GM19372 (cell line): Measurements from ENCODE around the gene SOX2.

Experiments used
- ATAC-seq: cut with Tn5 transposase; IDR thresholded peaks from one replicate; pipeline ENCODE4 v1.9.1; 2021; ENCODE audit warnings: mild to moderate bottlenecking, low read depth, moderate library complexity; ENCODE audit not compliant: unreplicated experiment

SOX2 gene

DNA sequence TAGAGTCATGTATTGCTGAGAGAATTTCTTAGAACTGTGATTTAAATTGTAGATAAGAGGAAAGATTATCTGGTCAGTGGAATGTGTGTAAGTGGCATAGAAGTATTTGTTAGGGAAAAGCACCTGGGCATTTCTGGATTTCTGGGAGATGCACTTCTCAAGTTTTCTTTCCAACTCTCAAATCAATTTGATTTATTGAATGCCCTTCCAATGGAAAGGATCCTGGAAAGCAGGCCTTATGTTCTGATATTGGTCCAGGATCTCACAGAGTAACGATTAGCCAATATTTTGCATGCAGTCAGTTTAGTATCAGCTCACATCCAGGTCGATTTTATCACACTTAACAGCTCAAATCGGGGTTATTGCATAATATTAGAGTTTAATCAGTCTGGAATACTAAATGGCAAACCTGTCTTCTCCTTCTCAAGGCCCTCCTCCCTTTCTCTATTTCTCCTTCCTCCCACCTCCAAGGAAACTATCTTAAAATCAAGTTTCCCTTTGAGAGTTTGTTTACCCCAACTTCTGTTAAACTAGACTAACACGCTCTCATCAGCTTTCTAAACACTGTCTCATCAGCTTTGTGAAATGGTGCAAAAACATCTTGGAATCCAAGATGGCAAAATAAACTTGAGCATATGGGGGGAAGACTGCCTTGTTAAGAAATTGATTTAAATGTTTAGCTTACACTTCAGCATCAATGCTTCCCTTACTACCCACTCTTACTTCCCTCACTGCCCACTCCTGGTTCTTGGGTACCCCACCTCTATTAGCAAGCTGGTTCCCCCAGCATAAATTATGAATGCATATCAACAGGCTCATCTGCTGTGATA is 9.5 kb downstream of the SOX2 start:
- no peak for ATAC-seq

DNA sequence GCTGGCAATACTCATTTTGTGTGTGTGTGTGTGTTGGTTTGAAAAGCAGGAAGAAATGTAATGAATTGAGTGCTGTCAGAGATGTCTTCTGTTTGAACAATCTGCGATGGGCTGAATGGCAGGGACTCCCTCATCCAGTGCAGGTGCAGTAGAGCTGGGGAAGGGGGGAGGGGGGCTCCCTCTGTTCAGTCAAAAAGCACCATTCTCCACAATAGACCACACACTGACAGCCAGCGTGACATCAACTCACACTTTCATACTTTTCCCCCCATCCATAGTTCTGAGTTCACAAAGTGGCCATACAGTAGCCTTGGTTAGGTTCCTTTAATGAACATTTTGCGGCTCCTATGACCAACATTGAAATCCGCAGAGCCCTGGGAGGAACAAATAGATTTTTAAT is 10.4 kb downstream of the SOX2 start:
- no peak for ATAC-seq

DNA sequence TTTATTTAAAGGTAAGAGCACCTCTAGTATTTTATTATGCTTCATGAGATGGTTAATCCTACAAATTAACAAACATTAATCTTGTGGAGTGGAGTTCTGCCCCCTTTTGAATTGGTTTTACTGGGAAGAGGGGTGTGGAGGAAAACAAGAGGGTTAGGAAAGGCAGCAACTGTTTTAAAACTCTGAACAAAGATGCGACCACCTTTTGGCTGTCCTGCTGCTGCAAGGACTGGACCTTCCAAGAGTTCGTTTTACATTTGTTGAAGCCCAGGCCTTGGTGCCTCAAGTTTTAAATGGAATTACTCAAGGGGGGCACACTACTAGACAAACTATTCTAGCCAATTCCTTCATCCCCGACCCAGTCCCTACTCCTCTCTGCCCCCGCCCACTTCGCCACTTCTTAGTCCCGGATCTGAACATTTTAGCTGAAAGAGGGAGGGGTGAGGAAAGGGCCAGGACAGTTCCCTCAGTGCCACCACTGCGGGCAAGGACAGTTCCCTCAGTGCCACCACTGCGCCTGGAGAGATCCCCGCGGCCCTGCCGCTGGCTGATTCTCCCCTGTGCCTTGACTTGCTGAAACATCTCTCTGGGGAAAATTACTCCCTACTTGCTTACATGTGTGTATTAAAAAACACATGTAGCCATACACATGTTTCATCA is 11.2 kb downstream of the SOX2 start:
- no peak for ATAC-seq

- ATAC-seq: no peak
Observed at GRCh38 chr3:181723625-181724191, 12.0 kb downstream of the SOX2 start.

DNA sequence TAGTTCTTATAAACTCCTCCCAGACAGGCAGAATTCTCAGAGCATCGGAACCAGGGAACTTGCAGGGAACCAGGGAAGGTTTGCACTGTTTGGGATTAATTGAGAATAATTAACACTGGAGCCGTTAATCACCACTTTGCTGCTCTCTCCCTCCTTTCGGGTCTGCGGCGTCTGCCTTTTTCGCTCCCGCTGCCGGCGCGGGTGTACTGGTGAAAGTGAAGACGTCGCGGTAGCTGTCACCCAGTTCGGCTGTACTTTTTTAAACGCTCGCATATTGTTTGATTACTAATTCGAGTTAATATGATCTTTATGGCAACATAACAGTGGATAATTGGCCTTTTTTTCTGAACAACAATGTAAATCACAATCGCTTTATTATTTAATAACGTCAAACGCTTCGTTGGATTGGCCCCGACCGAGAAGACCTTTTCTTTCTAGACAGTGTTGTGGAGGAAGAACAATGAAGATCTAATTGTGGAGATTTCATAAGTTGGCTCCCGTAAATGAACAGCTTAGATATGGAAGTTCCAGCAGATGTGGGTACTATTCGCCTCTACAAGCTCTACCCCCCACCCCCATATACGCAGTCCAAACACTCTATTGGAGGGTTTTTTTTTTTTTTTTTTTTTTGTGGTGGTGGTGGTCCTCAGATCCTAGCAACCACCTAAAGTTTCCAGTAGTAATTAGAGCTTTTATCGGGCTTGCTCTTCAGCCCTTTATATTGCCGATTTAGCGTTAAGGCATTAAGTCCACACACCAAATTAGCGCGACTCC is 12.7 kb downstream of the SOX2 start:
- no peak for ATAC-seq

GRCh38 chr3:181725131-181725731 is 13.5 kb downstream of the SOX2 start:
- ATAC-seq: no peak

DNA sequence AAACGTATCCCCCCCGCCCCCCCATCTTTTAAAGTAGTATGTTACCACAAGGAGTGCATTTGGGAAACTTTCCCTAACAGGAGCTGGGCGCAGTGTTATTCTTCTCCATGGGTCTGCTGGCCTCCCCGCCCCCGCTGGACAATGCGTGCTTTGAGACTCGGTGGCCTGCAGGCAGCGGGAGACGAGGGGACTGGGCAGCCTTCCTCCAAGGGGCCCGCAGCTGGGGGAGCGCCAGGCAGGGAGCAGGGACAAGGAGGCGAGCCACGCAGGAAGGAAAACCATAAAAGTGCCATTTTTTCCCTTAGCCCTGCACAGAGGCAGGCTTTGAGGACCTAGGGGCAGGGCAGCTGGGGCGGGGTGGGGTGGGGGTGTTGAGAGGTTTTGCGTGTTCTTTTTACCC is 14.1 kb downstream of the SOX2 start:
- ATAC-seq: no peak

DNA sequence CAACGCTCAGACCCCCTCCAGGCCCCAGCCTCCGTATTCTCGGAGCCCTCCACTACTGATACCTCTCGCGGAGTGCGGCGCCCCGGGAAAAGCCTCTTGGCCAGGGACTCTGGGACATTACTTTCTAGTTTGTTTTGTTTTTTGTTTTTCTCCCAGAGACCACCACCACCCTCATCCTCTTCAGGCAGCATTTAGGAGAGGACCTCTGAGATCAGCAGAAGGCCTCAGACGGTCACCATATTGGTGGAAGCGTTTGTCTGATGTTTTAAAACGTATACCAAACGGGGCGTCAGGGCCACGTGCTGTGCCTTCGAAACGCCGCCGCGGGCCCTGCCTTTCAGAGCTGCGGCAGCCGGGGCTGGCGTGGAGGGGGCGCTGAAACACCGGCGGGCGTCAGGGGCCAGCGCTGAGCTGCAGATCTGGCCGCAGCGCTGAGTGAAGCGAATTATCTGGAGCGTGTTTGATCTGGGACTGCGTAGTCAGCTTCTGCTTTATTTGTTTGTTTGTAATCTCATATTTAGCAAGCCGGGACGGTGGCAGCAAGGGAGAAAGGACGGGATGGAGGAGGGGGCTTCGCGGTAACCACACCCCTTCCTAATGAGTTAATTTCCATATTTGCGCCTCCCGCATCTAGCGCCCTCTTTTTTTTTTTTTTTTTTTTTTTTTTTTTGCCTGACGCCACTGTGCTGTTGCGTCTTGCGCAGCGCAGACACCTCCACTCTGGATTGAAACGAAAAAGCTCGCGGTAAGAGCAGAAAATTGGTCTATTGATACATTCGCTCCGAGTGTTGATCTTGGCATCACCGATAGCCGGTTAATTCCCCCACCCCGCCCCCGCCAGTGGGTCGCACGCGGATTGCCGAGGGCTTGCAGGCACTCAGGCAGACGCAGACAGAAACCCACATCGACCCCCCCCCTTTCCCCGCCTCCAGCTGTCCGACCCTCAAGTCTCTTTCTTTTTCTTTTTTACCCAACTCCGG is 14.9 kb downstream of the SOX2 start:
- ATAC-seq: no peak

DNA sequence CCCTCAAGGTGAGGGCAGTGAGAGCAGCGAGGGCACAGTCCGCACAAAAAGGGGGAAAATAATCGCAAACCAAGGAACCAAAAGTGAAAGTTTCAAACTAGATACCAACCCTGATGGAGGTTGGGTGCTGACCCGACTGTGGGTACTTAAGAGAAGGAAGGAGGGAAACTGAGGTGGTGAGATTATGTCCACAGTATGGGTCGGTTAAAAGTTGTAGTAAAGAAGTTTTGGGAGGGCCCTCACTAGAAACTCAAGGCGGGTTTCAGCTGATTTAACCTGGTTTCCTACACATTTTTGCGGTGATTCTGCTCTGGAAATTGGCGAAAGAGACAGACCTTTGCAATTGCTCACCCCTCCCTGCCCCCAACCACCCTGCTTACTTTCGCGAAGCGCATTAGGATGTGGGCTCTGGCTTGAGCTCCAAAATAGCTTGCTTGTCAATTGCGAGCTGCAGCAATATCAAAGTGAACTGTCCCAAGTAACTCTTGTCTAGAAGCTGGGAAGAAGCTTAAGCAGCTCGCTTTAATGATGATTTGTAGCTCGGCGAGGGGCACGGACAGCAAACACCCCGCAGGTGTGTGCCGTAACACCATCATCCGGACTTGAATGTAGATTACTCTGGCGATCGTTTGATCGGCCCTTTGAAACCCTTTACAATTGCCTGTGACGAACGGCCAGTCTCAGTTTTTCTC is 15.8 kb downstream of the SOX2 start:
- ATAC-seq: no peak

DNA sequence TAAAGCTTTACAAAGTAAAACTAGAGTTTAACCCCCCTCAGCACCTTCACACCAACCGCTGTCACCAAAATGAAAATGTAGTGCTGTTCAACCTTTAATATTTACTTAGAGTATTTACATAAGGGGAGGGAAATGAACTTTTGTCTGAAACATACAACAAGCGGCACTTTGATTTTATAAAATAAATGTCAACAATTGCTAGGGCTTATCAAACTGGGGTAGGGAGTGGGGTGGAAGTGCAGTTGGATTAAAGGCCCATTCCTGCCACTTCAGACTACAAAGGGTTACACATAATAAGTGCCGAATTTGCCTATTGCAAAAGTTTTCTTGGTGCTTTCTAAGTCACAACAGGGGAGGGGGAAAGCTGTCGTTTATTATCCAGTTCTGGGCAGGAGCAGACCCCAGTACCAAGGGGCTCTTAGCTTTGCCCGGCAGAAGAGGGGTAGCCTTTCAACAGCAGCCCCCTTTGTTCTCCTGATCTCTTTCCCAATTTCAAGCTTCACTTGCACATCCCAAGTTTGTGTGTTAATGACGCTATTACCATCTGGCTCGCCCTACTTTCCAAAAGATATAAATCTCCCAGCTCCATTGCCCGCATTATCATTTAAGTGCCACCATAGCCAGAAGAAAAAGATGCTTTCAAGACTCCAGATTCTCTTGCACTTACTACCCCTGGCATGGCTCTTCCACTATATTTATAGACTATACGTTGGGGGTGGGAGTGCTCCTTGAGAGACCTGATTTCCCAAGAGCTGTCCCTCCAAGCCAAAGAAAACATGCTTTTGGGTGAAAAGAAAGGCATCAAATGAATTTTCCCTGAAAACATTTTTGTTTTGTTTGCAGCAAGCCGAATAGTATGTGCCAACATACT is 17.0 kb downstream of the SOX2 start:
- no peak for ATAC-seq

- no peak for ATAC-seq
Observed at GRCh38 chr3:181729341-181729869, 17.7 kb downstream of the SOX2 start.

DNA sequence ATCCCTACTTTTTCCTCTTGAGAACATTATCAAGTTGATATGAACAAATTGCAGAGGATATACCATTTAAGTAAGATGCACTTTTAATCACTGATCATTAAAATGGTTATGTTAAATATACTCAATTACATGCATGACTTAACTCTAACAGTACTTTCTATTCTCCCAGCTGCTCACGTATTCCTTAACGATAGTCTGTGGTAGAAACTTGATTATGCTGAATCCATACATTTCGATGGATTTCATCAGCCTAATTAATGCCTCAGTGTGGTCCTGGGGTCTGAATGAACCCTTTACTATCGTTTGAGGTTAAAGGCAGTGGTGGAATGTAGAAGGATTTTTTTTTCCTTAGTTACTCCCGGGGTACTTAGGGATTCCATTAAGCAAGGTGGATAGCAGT is 18.6 kb downstream of the SOX2 start:
- ATAC-seq: no peak

- ATAC-seq: no peak
Observed at GRCh38 chr3:181730934-181731333, 19.2 kb downstream of the SOX2 start.

DNA sequence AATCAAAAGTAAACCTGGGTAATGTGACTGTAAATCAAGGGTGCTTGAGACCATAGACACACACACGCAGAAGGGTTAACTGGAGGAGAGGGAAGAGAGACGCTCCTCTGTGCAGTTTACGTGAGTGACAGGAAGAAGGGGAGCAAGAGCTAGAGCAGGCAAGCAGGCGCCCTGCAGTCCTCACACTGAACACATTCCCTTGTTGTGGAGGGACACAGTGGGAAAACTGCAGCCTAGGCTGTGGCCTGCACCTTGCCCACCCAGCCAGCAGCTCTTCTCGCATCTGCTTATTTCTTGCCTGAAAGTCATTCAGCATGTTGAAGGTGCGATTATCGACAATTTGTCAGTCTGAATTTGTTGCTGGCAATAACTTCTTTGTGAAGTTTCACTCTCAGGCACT is 24.2 kb downstream of the SOX2 start:
- ATAC-seq: no peak

- no peak for ATAC-seq
Observed at GRCh38 chr3:181738551-181738950, 26.8 kb downstream of the SOX2 start.

DNA sequence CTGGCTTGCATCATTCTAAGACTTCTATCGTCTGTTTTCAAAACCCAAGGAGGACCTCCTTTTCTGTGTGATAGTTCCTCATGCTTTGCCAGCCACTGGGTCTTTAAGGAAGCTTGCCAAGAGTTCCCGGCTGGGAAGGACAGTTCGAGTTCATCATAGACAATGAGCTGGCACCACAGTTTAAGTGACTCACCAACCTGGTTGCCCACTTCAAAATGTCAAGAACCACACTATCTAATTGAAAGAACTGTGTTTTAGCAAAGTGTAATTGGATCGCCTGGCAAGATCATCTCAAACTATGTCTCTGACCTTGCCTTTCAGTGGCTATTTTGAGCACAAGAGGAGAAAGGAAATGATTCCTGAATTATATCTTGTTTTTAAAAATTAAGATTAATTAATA is 27.9 kb downstream of the SOX2 start:
- no peak for ATAC-seq

- no peak for ATAC-seq
Observed at GRCh38 chr3:181741417-181741816, 29.7 kb downstream of the SOX2 start.

- no peak for ATAC-seq
Observed at GRCh38 chr3:181752202-181752671, 40.5 kb downstream of the SOX2 start.
